ENCODE measurements around the gene MLLT10. TPM values are rescaled to one million over a fixed set of nuclear protein-coding genes. Genes with fewer than 3 reads are reported as not detected.

The MLLT10 gene
- total and polyA plus RNA-seq, 2 of the 8 experiments (the other 6 are each of a cell fraction or from before 2014, with no cell fraction given), result 53.1 to 62.1 TPM

GRCh38 chr10:21552638-21553037 is 18.6 kb downstream of the MLLT10 start:
- no peak for DNase-seq (ENCODE audit: low read depth in 1 of 2, low spot score in 2 of 2)
- no peak for TF ChIP-seq HDAC6 (IDR thresholded peaks at IDR 0.05; ENCODE audit: low read depth, low read length)
- no peak for TF ChIP-seq RFX5 (IDR thresholded peaks at IDR 0.05; ENCODE audit: borderline replicate concordance, low read depth, low read length)
- no peak for TF ChIP-seq RBBP5 (IDR thresholded peaks at IDR 0.05; ENCODE audit: borderline replicate concordance, low read depth, low read length)
- no peak for TF ChIP-seq SAP30 (IDR thresholded peaks at IDR 0.05; ENCODE audit: insufficient read depth, insufficient replicate concordance, low read length)
- no peak overlapping the region for H3K23ac ChIP-seq (ENCODE audit: insufficient read length)
- H3K4me3 ChIP-seq (ENCODE audit: extremely low read depth in 1 of 4, insufficient read depth in 2 of 4, low read depth in 3 of 4, low read length in 4 of 4), result no peak overlapping the region
- H3K4me1 ChIP-seq (replicated peaks in 1 of 4; ENCODE audit: control insufficient read depth in 3 of 4, insufficient read depth in 4 of 4, low read length in 3 of 4), result no peaks in the 10 kb centered on the region
- no peaks in the 10 kb centered on the region for H3K23me2 ChIP-seq (ENCODE audit: low read depth, low read length)
- no peak overlapping the region for H3K56ac ChIP-seq (replicated peaks; ENCODE audit: insufficient read length, low read depth, low read length)
- H2BK120ac ChIP-seq (replicated peaks; ENCODE audit: low read depth, low read length), result no peak overlapping the region
- 94% methylated on average over 8 of the region's 8 CpGs; no CpG with 5 or more reads in 1 of the 2 experiments for WGBS, 2 experiments (ENCODE audit: extremely low coverage in 1 of 2, insufficient coverage in 1 of 2, insufficient read length in 1 of 2, insufficient replicate concordance in 2 of 2, low coverage in 1 of 2, low lambda C conversion rate in 2 of 2, missing lambda C conversion rate in 1 of 2)
- no peak for FAIRE-seq
- H4K20me1 ChIP-seq (replicated peaks in 1 of 2; ENCODE audit: control insufficient read depth in 1 of 2, insufficient read depth in 2 of 2, low read length in 2 of 2), result peaks cover 5% of the 10 kb centered on the region in 2 experiments
- no peak overlapping the region for H3K27ac ChIP-seq (ENCODE audit: low read depth, low read length)
- H2AK5ac ChIP-seq (ENCODE audit: low read depth, low read length), result no peak overlapping the region
- no peak overlapping the region for H3K9ac ChIP-seq (replicated peaks in 1 of 4; ENCODE audit: extremely low read depth in 1 of 4, low read depth in 3 of 4, low read length in 3 of 4)
- H3K14ac ChIP-seq (ENCODE audit: insufficient read length), result no peak overlapping the region
- peaks cover 6 to 92% of the 10 kb centered on the region in 2 experiments for H3K79me2 ChIP-seq (ENCODE audit: control insufficient read depth in 1 of 2, insufficient read depth in 2 of 2, low read length in 2 of 2)
- no peaks in the 10 kb centered on the region for H3K79me1 ChIP-seq (ENCODE audit: low read depth, low read length)
- H3K4ac ChIP-seq (replicated peaks; ENCODE audit: insufficient read length, low read depth, low read length), result no peak overlapping the region
- no peak overlapping the region for H4K5ac ChIP-seq (ENCODE audit: insufficient read length, low read depth, low read length)
- H2AFZ ChIP-seq (ENCODE audit: low read length), result no peak overlapping the region
- no peaks in the 10 kb centered on the region for H3K27me3 ChIP-seq (replicated peaks in 1 of 4; ENCODE audit: control insufficient read depth in 3 of 4, extremely low read depth in 1 of 4, insufficient read depth in 3 of 4, low read length in 3 of 4)
- H2BK15ac ChIP-seq (ENCODE audit: low read length), result no peak overlapping the region
- H4K8ac ChIP-seq (ENCODE audit: extremely low read depth, insufficient read depth, low read length), result no peak overlapping the region
- no peak overlapping the region for H2BK20ac ChIP-seq (ENCODE audit: low read length)
- no peak overlapping the region for H2BK12ac ChIP-seq (ENCODE audit: low read depth, low read length)
- H3K36me3 ChIP-seq (ENCODE audit: control insufficient read depth in 2 of 4, insufficient read depth in 4 of 4, low read length in 3 of 4), result peaks cover 3 to 53% (median 17%) of the 10 kb centered on the region in 4 experiments; a peak in 7 of 8 replicates
- no peak overlapping the region for H2BK5ac ChIP-seq (ENCODE audit: low read depth, low read length)
- no peak overlapping the region for H4K91ac ChIP-seq (replicated peaks; ENCODE audit: insufficient read length, low read length)
- ChIA-PET CTCF (ENCODE audit: partially characterized antibody) (interaction anchor here (0.7 to 1.2 kb wide), 3 partner anchors 57 to 169 kb away, joined by 3 to 4 read pairs (median 3); no protein-coding TSS in a partner anchor), POLR2A (ENCODE audit: partially characterized antibody) (interaction anchor here (0.8 to 1.3 kb wide), 2 partner anchors 9 to 56 kb away, joined by 3 to 6 read pairs; no protein-coding TSS in a partner anchor)
- H3K9me3 ChIP-seq (ENCODE audit: insufficient read depth in 2 of 2, low read depth in 1 of 2, low read length in 1 of 2), result no peaks in the 10 kb centered on the region
- no peak overlapping the region for H3K4me2 ChIP-seq (ENCODE audit: insufficient read depth in 1 of 2, low read depth in 2 of 2, low read length in 2 of 2)
- no peak overlapping the region for H3K18ac ChIP-seq (ENCODE audit: extremely low read depth, low read length)
